Dermis blood vessel endothelial cell (primary cell): ENCODE measurements around the gene ARHGEF38. TPM values are rescaled to one million over a fixed set of nuclear protein-coding genes. Genes with fewer than 3 reads are reported as not detected.
"Not testable (repeated sequence)": the region's sequence is repeated elsewhere in the genome, so short reads cannot be mapped to it uniquely, and the experiment has no call there.

Experiments used
- DNase-seq: peaks from one replicate; pipeline ENCODE4 v3.0.0; 2010
- total RNA-seq: library from RNA; depleted of rRNA; stranded (reverse); fragments of >200 nt; gene quantifications from 2 replicates; pipeline ENCODE4 v1.2.3, GENCODE V29; 2014

ARHGEF38 gene
- total RNA-seq, 1 donor from 2014 or later: under 0.01 TPM

DNA sequence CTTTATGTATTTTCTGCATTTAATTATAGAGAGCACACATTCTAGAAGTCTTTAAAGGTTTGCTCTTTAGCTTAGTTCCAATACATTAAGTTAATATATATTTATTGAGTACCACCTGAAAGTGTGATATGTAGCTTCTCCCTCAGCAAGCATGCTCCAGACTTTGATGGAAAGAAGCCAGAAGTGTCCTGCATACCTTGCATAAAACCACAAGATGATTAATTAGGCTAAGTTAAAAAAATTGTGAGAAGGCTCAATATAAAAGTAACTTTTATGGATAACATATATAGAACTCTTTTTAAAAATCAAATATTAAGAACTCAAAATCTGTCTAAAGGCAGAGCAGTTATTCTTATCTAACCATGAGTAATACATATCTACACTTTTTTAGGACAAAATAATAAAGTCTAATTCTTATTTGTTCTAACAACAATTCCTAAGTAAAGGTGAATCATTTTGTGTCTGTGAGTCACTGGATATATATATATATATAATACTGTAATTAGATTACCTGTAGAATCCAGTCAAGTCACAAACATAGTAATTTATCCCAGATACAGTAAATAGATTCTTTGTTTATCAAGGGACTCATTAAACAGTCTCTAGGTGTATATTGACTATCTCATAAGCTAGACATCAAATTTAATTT is 104.8 kb downstream of the ARHGEF38 start:
- no peak for DNase-seq

DNA sequence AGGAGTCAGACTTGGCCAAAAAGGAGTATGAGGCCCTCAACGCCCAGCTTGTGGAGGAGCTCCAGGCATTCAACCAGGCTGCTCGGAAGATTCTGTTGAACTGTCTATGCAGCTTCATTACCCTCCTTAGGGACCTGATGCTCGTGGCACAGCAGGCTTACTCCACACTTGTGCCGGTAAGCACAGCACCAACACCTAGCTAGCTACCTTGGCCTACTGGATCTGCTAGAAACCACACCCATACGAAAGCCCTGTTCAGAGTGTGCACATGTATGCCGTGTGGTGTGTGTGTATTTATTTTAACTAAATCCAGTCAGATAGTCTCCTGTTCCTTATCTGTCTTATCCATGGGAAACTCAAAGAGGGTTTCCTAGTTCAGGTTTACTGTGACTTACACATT is 106.8 kb downstream of the ARHGEF38 start:
- no peak for DNase-seq

DNA sequence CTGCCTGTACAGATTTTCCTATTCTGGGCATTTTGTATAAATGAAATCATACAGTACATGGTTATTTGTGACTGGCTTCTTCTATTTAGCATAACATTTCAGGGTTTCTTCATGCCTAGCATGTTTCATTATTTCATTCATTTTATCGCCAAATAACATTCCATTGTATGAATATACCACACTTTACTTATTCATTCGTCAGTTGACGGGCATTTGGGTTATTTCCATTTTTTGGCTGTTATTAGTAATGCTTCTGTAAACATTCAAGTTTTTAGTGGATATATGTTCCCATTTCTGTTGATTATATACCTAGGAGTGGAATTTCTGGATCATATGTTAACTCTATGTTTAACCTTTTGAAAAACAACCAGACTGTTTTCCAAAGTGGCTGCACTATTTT is 108.6 kb downstream of the ARHGEF38 start:
- no peak for DNase-seq

DNA sequence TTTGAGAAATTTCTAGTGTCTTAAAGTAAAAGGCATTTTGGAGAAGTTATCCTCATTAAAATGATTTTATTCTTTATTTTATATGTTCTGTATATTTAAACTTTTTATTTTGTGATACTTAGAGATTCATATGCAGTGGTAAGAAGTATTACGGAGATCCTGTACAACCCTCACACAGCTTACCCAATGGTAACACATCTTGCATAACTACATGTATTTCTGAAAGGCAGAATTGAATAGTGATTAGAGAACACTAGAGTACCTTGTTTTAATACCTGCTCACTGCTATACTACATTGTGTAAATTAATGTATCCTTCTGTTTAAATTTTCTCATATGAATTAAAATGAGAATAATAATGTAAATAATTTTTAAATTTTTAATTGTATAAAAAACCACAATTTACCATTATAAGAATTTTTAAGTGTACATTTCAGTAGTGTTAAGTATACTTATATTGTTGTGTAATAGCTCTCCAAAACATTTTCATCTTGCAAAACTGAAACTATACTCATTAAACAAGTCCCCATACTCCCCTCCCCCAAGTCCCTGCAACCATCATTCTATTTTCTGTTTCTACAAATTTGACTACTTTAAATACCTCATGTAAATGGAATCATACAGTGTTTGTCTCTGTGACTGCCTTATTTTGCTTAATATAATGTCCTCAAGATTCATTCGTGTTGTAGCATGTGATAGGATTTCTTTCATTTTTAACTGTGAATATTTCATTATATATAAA is 110.7 kb downstream of the ARHGEF38 start:
- DNase-seq: no peak

DNA sequence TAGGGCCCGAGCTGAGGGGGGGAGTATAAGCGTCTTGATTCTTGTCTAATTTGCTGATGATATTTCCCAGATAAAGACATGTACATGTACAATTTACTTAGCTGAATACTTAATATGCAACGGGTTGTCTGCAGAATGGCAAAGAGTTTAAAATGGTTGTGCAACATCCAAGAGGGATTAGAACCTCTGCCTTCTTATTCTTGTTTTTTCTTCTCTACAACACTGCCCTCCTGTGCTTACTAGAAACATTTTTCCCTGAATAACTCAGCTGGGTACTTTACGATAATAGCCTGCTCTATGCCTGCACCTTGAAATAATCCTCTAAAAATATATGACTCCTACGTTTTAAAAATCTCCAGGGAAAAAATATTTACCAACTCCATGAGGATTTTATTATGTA is 114.3 kb downstream of the ARHGEF38 start:
- no peak for DNase-seq

DNA sequence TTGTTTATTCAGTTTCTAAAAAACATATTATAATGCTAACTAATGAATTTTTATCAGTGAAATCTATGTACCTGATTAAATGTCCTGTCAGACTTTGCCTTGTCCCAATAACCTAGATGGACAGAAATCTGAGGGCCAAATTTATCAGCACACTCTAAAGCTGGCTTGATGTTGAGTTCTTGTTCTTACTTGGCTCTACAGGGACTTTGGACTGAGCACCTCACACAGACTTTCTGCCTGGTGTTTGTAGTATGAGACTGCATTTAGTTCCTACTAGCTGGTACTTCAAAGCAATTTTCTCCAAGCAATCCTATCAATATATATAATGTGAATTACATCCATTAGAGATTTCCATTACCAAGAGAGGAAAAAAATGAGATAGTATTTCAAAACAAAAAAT is 118.3 kb downstream of the ARHGEF38 start:
- DNase-seq: no peak

DNA sequence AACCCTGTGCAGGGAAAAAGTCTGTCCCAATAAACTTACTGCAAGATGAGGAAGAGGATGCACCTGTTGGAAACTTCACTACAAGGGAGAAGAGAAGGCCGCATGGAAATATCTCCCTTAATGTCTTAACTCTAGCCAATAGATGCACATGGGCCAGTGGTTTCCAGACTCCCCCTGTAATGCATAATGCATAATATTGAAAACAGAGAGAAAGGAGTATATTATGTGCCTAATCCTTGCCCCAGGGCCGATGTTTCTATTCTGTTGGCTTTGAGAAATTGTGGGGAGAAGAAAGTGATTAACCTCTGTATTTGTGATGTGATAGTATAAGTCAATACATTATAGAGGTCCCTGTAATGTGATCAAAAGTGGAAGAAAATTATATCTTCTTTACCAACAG is 118.9 kb downstream of the ARHGEF38 start:
- no peak for DNase-seq

DNA sequence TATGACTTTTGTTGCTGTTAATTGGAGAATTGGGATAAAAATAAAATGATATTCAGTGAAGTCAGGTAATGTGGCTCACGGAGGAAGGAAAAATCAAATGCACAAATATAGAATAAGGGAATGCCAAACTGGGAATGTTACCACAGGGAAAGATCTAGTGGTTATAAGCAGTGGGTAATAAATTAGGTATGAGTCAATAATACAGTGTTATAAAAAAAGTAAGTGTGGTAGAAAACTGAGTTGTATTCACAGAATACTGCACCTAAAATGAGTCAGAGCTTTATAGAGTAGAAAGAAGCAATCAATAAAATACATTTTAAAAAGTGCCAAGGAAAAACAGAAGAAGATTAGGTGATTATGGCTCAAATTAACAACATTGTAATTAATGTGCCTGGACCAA is 121.6 kb downstream of the ARHGEF38 start:
- no peak for DNase-seq

DNA sequence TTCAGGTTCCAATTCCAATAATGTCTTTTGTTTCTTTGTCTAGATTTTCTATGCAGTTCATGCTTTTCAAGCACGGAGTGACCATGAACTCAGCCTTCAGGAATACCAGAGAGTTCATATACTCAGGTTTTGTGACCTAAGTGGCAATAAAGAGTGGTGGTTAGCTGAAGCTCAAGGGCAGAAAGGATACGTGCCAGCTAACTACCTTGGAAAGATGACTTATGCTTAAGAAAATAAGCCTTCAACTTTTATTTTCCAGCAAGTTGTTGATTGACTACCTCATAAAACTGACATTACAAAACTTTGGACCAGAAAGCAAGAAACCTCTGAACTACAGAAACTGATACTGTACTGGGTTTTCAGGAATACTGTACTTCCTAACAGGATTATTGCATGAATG is 125.3 kb downstream of the ARHGEF38 start:
- DNase-seq: no peak

DNA sequence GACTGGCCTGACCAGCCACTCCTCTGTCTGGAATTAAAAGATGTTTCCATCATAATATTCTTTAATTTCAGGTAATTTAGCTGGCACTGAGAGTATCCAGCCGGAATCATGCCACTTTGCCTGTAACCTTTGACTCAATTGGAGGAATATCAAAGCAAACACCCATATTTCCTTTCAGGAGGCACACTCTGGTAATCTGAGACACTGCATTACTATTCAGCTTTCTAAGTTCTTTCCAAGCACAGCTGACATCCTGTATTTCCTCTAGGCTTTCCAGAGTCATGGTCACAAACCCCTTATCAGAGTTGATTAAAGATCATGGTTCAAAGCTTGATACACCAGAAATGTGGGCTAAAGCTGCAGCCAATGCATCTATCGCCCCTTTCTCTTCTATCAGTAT is 126.8 kb downstream of the ARHGEF38 start:
- peak; percentile 44 for DNase-seq

DNA sequence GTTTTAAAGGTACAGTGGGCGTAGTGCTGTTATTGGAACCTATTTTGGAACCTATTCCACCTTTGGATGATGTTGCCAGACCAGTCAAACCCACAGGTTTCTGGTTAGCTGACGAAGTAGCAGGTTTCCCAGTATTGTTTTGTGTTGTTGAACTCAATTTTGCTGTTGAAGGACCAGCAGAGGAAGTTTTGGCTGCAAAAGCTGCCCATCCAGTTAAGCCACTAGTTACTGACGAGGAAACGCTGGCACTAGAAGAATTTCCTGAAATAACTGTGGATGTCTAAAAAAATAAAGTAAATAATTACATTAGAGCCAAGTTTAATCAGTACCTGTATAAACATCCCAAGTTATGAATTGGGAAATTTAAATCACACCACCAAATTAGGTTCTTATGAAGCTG is 130.6 kb downstream of the ARHGEF38 start:
- peak; percentile 64 for DNase-seq

DNA sequence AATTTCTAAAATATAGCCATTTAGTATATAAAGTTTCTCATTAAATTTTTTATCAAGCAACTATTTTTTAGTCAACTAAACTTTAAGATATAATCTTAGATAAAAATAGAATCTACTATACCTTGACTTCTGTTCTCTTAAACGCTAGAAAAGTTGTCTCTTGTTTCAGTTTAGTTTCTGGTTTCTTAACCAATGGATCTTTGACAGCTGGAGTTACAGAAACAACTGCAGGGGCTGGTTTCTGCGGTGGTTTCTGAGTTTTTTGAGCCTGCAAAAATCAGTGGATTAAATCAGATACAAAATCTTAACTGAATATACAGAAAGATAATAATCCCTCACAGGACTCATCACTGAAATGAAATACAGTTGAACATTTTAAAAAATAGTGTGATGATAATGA is 134.2 kb downstream of the ARHGEF38 start:
- no peak for DNase-seq

DNA sequence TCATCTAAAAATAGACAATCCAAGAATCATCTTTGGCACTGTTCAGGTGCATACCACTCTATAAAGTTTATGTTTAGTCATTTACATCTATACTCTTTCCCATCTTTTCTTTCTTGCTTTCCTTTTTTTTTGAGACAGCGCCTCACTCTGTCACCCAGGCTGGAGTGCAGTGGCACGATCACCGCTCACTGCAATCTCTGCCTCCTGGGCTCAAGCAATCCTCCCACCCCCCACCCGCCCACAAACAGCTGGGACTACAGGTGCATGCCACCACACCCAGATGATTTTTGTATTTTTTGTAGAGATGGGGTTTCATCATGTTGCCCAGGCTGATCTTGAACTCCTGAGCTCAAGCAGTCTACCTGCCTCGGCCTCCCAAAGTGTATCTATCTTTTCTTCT is 142.4 kb downstream of the ARHGEF38 start:
- DNase-seq: not testable (repeated sequence)

DNA sequence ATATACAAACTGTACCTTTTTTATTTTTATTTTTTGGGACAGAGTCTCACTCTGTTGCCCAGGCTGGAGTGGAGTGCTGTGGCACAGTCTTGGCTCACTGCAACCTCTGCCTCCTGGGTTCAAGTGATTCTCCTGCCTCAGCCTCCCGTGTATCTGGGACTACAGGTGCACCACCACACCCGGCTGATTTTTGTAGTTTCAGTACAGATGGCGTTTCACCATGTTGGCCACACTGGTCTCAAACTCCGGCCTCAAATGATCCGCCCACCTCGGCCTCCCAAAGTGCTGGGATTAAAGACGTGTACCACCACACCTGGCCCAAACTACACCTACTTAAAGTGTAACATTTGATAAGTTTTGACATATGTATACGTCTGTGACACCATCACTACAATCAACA is 143.4 kb downstream of the ARHGEF38 start:
- DNase-seq: not testable (repeated sequence)

DNA sequence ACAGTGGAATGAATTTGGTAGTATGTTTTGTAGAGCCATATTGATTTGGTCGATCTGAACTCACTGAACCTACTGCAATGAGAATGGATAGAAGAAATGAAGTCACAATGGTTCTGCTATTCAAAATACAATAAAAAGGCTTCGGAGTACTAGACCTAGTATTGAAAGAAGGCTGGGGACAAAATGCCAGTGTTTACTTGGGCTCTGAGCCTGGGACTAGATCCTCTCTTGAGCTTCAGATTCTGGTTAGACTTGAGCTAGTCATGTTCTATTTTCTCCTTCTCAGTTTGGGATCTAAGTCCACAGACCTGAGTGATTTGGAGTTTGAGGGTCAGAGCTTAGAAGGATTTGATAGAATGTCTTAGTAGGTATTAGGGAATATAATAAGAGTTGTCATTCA is 146.2 kb downstream of the ARHGEF38 start:
- no peak for DNase-seq

DNA sequence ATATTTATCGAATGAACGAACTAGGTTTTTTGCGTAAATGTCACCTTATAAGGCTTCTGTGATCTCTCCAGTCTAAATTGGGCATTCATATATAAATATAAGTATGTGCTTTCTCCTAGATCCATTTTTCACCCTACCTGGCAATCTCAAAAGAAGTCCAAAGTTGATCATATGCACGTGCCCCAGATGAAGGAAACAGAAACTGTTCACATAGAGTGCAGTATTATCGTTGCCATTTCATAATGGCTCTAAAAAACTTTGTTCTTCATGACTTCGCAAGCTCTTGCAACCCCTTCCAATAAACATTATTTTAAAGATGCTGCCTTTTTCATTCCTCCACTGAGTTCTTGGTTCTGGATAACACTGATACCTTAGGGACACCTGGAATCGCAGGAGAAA is 155.4 kb downstream of the ARHGEF38 start:
- DNase-seq: peak; percentile 21

DNA sequence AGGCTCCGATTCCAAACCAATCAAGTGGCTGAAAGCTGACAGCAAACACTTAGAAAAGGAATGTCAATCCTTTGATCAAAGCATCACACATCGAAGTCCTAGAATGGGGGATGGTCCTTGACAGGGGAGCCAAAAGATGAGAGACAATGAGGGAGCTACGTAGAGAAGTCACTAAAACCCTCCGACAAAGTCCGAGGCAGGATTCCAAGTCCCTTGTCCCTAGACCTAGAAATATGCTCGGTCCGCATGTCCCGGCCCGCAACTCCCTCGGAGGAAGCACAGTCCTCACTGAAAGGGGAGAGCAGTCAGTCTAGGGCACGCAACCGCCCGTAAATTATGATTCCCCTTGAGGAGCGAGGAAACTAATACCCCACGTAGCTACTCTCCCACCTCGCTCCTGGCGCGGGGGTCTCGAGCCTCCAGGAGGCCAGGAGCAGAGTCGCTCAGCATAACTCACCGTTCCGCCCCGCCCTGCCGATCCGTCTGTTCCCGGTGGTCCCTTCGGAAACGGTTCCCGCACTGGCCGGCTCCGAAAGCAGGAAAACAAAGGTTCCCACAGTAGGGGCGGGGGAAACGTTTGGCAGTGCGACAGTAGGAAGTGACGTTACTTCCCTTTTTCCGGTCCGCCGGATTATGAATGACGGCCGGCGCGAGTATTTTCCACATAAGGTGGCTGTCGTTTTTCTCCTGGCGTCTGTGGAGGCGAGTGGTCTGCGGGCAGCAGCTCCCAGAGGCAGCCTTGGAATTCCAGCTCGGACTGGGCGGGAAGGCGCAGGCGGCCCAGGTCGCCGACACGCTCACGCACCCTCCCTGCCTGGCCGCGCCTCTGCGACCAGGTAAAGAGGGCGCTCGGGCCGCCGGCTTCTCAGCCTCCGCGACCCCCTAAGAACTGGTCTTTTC is 156.0 kb downstream of the ARHGEF38 start, which contains the start of the genes GSTCD and INTS12:
GSTCD (plus strand) TSS at position 604 of the 900 bp plus-strand sequence. CDS start 8,830 bp downstream, outside the sequence.
INTS12 (minus strand) TSS at position 509 of the 900 bp plus-strand sequence. CDS start 8,684 bp downstream, outside the sequence.
- peak; percentile 97 for DNase-seq

DNA sequence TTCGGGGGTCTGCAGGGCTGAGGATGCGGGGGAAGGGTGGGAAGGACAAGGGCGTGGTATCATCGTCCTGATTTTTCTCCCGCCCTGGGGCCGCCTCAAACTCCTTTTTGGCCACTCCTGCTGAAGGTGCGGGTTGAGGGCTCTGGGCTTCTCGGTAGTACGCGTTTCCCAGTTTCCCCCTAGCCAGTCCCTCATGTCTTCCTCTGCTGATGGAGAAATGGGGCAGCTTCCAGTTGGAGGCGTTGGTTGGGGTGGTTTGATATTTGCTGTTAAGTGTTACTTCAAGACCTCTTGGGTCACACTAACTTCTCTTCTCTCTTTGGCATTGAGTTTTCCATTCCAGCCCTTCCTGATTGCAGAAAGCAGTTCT is 156.6 kb downstream of the ARHGEF38 start:
- DNase-seq: peak; percentile 49

DNA sequence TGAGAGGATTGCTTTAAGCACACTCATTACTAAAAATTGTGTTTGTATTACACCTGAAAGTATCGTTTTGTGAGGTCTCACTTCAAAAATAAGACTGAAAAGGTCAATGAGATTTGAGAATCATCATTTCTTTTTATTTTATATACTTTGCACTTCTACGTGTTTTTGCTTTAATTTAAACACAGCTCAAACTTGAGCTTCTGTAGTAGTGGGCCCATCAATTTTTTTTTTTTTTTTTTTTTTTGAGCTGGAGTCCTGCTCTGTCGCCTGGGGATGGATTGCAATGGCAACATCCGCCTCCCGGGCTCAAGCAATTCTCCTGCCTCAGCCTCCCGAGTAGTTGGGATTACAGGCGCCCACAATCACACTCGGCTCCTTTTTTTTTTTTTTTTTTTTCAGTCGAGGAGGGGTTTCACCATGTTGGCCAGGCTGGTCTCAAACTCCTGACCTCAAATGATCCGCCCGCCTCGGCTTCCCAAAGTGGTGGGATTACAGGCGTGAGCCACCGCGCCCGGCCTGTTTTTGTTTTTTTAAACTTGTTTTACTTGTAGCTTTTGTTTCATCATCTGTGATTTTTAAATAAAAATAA is 157.7 kb downstream of the ARHGEF38 start:
- DNase-seq: no peak

DNA sequence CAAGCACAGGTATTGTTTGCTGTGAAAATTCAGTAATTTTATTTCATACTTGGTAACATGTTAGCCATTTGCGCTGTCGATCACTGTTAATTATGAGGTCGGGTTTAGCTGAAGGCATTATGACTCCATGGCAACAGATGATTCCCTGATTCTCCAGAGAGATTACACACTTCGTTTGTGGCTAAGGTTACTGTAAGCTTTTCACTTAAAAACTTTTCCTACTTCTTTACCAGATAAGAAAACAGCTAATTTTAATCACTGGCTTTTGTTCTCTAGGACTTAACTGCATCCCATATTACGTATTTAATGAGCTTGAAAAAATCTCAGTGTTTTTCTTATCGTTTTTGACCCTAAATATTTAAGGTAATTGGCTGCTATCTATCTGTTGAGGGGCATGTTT is 158.3 kb downstream of the ARHGEF38 start:
- DNase-seq: no peak

DNA sequence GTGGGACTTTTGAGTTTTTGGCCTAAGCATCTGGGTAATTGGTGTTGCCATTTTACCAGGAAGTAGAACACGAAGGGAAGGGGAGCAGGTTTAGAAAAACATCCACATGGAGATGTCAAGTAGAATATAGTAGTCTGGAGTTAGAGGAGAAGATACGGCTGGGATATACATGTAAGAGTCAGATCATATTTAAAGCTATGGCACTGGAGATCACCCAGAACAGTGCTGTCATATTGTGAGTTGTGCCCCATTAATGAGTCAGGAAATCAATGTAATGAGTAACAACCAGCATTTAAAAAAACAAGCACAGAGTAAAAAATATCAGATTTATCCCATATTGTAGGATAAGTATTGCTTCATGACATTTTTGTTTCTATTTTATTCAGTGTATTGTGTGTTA is 160.3 kb downstream of the ARHGEF38 start:
- no peak for DNase-seq

DNA sequence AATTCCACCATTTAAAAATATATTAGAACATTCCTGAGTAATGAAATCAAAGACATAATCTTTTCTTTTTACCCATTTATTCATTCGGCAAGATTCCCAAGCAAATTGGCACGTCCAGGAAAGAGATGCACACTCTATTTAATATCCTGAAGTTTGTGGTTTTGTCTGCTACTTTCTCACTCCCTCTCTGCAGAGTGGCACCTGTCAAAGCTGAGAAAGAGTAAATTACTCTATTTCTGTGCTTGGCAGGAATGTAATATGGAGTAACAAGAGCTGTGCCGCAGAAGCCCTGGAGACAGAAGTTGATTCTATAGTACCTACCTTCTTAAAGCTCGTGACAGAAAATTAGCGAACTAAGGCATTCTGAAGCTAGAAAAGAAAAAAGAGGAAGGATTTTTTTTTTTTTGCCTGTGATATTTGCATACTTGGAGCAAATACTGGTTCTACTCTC is 161.7 kb downstream of the ARHGEF38 start:
- DNase-seq: no peak

DNA sequence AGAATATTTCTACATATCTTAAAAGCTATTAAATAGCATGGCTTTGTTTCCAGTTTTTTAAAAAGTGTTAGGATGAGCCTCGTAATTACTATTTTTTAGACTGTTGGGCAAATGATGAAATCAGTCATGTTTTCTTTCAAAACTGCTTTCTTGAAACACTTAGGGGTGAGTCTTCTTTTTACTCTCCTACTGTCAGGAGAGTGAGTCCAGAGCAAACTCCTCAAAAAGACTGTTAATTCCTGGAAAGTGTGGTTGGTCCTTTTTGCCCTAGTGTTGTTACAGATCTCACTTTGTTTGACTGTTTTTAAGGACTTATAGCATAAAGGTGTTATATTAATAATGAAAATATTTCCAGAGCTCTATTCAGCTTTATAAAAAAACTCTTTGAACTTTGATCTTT is 162.5 kb downstream of the ARHGEF38 start:
- DNase-seq: no peak
